GM18505 (cell line): ENCODE data around the gene MYEOV.

Source experiments
- ATAC-seq: cut with Tn5 transposase; IDR thresholded peaks from one replicate; pipeline ENCODE4 v1.9.1; 2021; ENCODE audit not compliant: unreplicated experiment
- POLR2A ChIP-seq: IDR thresholded peaks from 4 replicates; pipeline ENCODE4 v1.6.1; 2011; ENCODE audit warnings: borderline replicate concordance; ENCODE audit not compliant: insufficient read depth, insufficient read length; ENCODE audit errors: extremely low read depth

The MYEOV gene

GRCh38 chr11:69285091-69285490, 8.9 kb upstream of the MYEOV start:
- TF ChIP-seq POLR2A = no peak
- ATAC-seq = no peak

- no peak for TF ChIP-seq POLR2A
- no peak for ATAC-seq
Measured at GRCh38 chr11:69285766-69286165, 8.2 kb upstream of the MYEOV start.

- ATAC-seq = no peak
- TF ChIP-seq POLR2A = no peak
Measured at GRCh38 chr11:69286374-69287371, 7.3 kb upstream of the MYEOV start.

GRCh38 chr11:69287968-69288882, 5.7 kb upstream of the MYEOV start:
- TF ChIP-seq POLR2A = no peak
- no peak for ATAC-seq

GRCh38 chr11:69288883-69289242, 5.1 kb upstream of the MYEOV start:
- TF ChIP-seq POLR2A = no peak
- no peak for ATAC-seq

- no peak for ATAC-seq
- TF ChIP-seq POLR2A = no peak
Measured at GRCh38 chr11:69290806-69291205, 3.1 kb upstream of the MYEOV start.

- ATAC-seq = no peak
- TF ChIP-seq POLR2A = no peak
Measured at GRCh38 chr11:69291459-69292110, 2.4 kb upstream of the MYEOV start.

- no peak for ATAC-seq
- no peak for TF ChIP-seq POLR2A
Measured at GRCh38 chr11:69292221-69292648, 1.7 kb upstream of the MYEOV start.

GRCh38 chr11:69293087-69293486, 868 bp upstream of the MYEOV start:
- no peak for ATAC-seq
- TF ChIP-seq POLR2A = no peak

GRCh38 chr11:69294571-69295078, 670 bp downstream of the MYEOV start:
- no peak for ATAC-seq
- no peak for TF ChIP-seq POLR2A

- no peak for ATAC-seq
- no peak for TF ChIP-seq POLR2A
Measured at GRCh38 chr11:69295079-69295994, 1.4 kb downstream of the MYEOV start.
